GM10248 (cell line): ENCODE data around the gene AVEN.

ENCODE experiments used
- CTCF ChIA-PET: fragments of 300-600 bp; sonication (Branson Sonifier 250); formaldehyde crosslinking; extraction: SDS; loops from one replicate; lab custom pipeline; 2021; ENCODE audit warnings: antibody characterized with exemption; lab: Yijun Ruan, JAX
- POLR2A ChIA-PET: fragments of 350-650 bp; sonication (Branson Sonifier 250); formaldehyde crosslinking; extraction: SDS; loops from one replicate; lab custom pipeline; 2020; ENCODE audit warnings: antibody characterized with exemption; lab: Yijun Ruan, JAX
- DNase-seq: peaks from one replicate; pipeline ENCODE4 v3.0.0; 2012; ENCODE audit errors: extremely low spot score
- CTCF ChIP-seq: IDR thresholded peaks from 2 replicates; pipeline ENCODE4 v1.5.1; 2012; ENCODE audit warnings: mild to moderate bottlenecking, low read depth; ENCODE audit errors: extremely low read depth, missing control alignments, control extremely low read depth

The AVEN gene

DNA sequence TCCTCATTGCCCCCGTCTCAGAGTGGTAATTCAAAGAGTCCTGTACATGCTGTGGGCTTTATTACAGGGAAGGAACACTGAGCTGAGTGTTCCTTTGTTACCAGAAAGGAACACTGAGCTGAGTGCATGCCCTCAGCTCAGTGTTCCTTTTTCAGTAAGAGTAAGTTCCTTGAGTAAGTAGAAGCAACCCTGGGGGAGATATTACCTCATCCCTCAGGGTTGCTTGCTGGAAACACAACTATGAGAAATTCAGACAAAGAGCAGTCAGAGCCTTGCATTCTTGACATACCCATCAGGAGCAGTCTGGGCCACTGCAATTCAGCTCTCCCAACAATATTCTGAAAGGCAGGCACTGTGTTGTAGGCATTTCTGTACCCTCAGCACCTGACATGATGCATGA, 53.7 kb downstream of the AVEN start:
- TF ChIP-seq CTCF, result no peak
- DNase-seq, result no peak
- CTCF ChIA-PET, result interaction anchor here (0.7 to 2.3 kb wide), 7 partner anchors 8 to 247 kb away, joined by 3 to 7 read pairs (median 4); partner anchors contain the start of gene CHRM5
- POLR2A ChIA-PET, result no interaction called here

DNA sequence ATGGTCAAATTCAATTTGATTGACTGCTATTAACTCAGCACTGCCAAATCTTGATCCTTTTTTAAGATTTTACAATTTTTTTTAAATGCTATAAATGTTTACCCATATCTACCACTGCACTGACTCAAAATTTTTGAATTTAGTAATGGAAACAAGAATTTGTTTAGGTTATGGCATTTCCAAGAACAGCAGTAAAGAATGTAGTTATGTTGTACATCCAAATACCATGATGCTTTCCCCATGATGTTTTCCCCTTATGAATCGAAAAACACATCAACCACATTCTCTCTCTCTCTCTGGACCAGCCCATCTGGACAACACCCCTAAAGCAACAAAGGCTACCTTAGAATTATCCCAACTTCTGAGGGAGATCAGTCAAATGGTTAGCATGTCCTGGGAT, 56.5 kb downstream of the AVEN start:
- TF ChIP-seq CTCF, result no peak
- CTCF ChIA-PET, result interaction anchor here (1.0 kb wide), 1 partner anchor 9 kb away, joined by 3 read pairs; no protein-coding TSS in a partner anchor
- DNase-seq, result no peak
- POLR2A ChIA-PET, result no interaction called here

GRCh38 chr15:33980159-33980558, 58.8 kb downstream of the AVEN start:
- TF ChIP-seq CTCF, result no peak
- CTCF ChIA-PET, result interaction anchor here (1.0 to 1.7 kb wide), 3 partner anchors 11 to 279 kb away, joined by 3 to 6 read pairs (median 3); no protein-coding TSS in a partner anchor
- DNase-seq, result no peak
- POLR2A ChIA-PET, result no interaction called here

DNA sequence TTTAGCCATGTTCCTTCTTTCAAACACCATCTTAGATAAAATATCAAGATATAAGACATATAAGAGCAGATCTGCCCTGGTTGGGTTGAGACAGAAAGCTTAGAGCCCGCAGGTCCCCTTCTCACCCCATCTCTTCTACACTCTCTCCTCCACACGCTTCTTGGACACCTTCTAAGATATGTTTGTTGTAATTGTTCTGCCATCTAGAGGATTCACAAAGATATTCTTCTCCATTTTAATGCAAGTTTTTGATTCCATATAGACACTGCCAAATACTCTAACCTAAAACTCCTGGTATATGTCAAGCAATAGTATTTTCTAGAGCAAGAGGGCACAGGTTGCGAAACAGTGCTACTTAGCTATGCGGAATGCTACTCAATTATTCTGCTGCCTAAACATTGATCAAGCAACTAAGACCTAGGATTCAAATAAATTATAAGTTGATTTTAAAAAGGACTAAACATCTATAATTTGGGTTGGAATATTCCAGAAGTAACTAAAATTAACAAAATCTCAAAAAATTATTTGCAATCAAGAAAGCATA, 63.9 kb downstream of the AVEN start:
- CTCF ChIA-PET, result interaction anchor here (1.6 kb wide), 1 partner anchor 9 kb away, joined by 5 read pairs; no protein-coding TSS in a partner anchor
- POLR2A ChIA-PET, result no interaction called here
- DNase-seq, result no peak
- no peak for TF ChIP-seq CTCF

DNA sequence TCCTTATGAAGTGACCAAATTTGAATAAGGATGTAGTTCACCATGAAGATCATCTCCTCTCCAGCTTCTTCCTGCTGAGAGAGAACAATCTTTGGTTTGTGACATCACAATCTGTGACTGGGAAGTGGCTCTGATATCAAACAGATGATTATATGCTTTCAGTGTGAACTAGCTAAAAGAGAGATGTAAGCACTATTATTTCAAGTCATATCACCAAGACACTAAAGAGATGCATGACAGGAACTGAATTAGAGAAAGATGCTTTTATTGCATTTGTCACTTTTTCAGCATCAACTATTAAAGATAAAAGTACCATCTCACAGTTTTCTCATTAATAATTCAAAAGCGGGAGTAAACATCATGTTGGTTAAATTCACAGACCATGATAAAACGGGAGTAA, 67.2 kb downstream of the AVEN start:
- ChIA-PET CTCF (no interaction called here), POLR2A (no interaction called here)
- DNase-seq, result no peak
- no peak for TF ChIP-seq CTCF

- ChIA-PET POLR2A (no interaction called here), CTCF (interaction anchor here (0.7 to 2.3 kb wide), 5 partner anchors 11 to 232 kb away, joined by 3 to 7 read pairs (median 5); no protein-coding TSS in a partner anchor)
- no peak for TF ChIP-seq CTCF
- DNase-seq, result no peak
Observed at GRCh38 chr15:33968821-33969220, 70.2 kb downstream of the AVEN start.
